Right atrium auricular region (tissue), 2 donors: ENCODE measurements around the gene HPCA. TPM values are rescaled to one million over a fixed set of nuclear protein-coding genes. Genes with fewer than 3 reads are reported as not detected.

Experiments
- DNase-seq: peaks from one replicate; pipeline ENCODE4 v3.0.0-alpha.2; 2019; ENCODE audit warnings: low spot score
- H3K27ac ChIP-seq, 2 donors: fragments of 200-600 bp; sonication (generic); 1 replicate in 1 of 2; 2 replicates in 1 of 2; pipeline ENCODE4 v1.5.1; 2016 to 2019
- H3K27me3 ChIP-seq, 2 donors: fragments of 200-600 bp; sonication (generic); one replicate each; pipeline versions ENCODE4 v1.5.1 to v1.6.0; 2017 to 2019
- H3K36me3 ChIP-seq: fragments of 200-600 bp; sonication (generic); one replicate; pipeline ENCODE4 v1.5.1; 2016
- H3K4me1 ChIP-seq, 2 donors: fragments of 200-600 bp; sonication (generic); one replicate each; pipeline versions ENCODE4 v1.5.1 to v1.6.0; 2017 to 2019
- H3K4me3 ChIP-seq, 2 donors: fragments of 200-600 bp; sonication (generic); 1 replicate in 1 of 2; 2 replicates in 1 of 2; pipeline ENCODE4 v1.5.1; 2017 to 2019; ENCODE audit warnings: mild to moderate bottlenecking in 1 of 2, moderate library complexity in 1 of 2
- H3K9me3 ChIP-seq, 2 donors: fragments of 200-600 bp; sonication (generic); one replicate each; pipeline ENCODE4 v1.5.1; 2019
- total RNA-seq, 2 donors: library from RNA; depleted of rRNA; stranded (reverse); fragments of >200 nt; gene quantifications; one replicate each; pipeline ENCODE4 v1.1.0, GENCODE V29; 2016
- TF ChIP-seq, protein P1 (sequence below), 2 donors: fragments of 200-600 bp; sonication (generic); IDR thresholded peaks; one replicate each; pipeline ENCODE4 v1.5.1; 2019; ENCODE audit warnings: antibody characterized with exemption in 2 of 2

HPCA gene
- total RNA-seq, 2 donors from 2014 or later = not detected

DNA sequence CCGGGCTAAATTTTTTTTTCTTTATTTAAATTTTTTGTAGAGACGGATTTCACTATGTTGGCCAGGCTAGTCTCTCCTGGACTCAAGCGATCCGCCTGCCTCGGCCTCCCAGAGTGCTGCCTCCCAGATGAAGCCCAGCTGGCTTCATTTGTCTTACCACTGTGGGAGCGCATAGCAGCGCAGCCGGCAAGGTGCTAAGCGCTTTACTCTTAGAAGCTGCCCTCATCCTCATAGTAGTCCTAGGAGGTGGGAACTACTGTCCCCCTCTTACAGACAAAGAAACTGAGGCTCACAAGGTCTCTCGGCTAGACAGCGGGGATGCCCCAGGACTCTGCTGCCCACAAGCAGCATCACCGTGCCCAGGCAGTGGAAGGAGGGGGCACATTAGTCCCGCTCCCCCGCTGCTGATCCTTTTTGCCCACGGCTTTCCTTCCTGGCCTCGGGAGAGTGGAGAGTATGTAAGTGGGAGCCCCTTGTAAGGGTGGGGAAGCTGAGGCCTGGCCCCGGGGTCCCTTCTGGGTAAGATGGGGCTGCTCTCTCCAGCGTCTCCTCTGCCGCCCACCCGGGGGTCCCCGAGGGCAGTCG, 14.2 kb downstream of the HPCA start:
- peak overlapping the region in 1 of 2 donors; percentile 42 for H3K27ac ChIP-seq
- TF ChIP-seq, protein P1, sequence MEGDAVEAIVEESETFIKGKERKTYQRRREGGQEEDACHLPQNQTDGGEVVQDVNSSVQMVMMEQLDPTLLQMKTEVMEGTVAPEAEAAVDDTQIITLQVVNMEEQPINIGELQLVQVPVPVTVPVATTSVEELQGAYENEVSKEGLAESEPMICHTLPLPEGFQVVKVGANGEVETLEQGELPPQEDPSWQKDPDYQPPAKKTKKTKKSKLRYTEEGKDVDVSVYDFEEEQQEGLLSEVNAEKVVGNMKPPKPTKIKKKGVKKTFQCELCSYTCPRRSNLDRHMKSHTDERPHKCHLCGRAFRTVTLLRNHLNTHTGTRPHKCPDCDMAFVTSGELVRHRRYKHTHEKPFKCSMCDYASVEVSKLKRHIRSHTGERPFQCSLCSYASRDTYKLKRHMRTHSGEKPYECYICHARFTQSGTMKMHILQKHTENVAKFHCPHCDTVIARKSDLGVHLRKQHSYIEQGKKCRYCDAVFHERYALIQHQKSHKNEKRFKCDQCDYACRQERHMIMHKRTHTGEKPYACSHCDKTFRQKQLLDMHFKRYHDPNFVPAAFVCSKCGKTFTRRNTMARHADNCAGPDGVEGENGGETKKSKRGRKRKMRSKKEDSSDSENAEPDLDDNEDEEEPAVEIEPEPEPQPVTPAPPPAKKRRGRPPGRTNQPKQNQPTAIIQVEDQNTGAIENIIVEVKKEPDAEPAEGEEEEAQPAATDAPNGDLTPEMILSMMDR (IDR thresholded peaks at IDR 0.05) = no peak
- no peak for DNase-seq

GRCh38 chr1:32900956-32901822, 14.9 kb downstream of the HPCA start, which contains the start of gene TMEM54:
Gene TMEM54, minus strand, starts transcription at chr1:32901389. Its CDS starts 151 bp downstream, at chr1:32901238.
- Histone ChIP-seq H3K9me3 (no peaks in the 10 kb centered on the region), H3K4me1 (peaks cover 0 to 9% of the 10 kb centered on the region in 2 donors), H3K36me3 (no peaks in the 10 kb centered on the region), H3K4me3 (peak within 1 kb of the TSS; percentile 47 to 63), H3K27ac (peak within 1 kb of the TSS in 1 of 2 donors; percentile 42), H3K27me3 (peaks cover 0 to 4% of the 10 kb centered on the region in 2 donors)
- no peak for DNase-seq
- TF ChIP-seq, protein P1 (IDR thresholded peaks at IDR 0.05) = no peak

More for the DNA sequence above, 14.2 kb downstream of the HPCA start:
- Histone ChIP-seq H3K4me1 (peaks cover 0 to 9% of the 10 kb centered on the region in 2 donors), H3K27me3 (peaks cover 0 to 4% of the 10 kb centered on the region in 2 donors), H3K36me3 (no peaks in the 10 kb centered on the region), H3K9me3 (no peaks in the 10 kb centered on the region), H3K4me3 (peak overlapping the region; percentile 46 to 63)

DNA sequence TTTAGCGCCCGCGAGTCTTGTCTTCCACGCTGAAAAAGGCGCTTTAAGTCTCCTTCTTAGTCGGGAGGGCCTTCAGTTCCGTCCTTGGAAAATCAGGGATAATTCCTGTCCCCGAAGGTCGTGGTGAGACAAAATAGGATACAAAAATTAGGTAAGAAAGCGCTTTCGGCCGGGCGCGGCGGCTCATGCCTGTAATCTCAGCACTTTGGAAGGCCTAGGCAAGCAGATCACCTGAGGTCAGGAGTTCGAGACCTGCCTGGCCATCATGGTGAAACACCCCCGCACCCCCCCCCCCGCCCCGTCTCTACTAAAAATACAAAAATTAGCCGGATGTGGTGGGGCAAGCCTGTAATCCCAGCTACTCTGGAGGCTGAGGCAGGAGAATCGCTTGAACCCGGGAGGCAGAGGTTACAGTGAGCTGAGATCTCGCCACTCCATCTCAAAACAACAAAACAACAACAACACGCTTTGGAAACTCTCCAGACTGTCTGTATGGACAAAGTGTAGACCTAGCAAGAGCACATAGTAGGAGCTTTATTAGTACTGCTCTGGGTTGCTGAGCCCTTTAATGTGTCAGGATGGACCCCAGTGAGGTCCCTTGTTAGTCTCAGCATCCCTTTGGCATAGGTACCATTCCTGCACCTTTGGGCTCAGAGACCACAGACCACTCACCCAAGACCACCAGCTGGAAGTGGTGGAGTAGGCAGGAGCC, 15.7 kb downstream of the HPCA start:
- Histone ChIP-seq H3K27ac (peak overlapping the region in 1 of 2 donors; percentile 31), H3K9me3 (no peaks in the 10 kb centered on the region), H3K4me3 (peak overlapping the region; percentile 47 to 63), H3K27me3 (peaks cover 0 to 4% of the 10 kb centered on the region in 2 donors), H3K36me3 (no peaks in the 10 kb centered on the region), H3K4me1 (peaks cover 0 to 9% of the 10 kb centered on the region in 2 donors)
- TF ChIP-seq, protein P1 (IDR thresholded peaks at IDR 0.05) = no peak
- DNase-seq = no peak

DNA sequence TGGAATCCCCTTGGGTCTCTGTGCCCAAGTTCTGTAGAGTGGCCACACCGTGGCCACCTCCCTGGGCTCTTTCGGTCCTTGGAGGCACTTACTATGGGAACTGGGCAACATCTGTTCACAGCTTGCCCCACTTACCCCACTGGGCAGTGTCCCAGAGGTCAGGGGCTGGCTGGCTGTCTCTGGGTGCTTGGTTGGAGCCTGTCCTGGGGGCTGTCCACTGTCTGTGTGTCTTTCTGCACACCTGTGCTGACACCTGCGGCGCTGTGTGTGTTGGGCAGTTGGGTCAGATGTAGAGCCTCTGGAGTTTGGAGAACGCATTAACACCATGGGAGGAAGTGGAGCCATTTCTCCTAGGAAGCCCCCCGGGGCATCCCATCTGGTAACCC, 16.2 kb downstream of the HPCA start:
- Histone ChIP-seq H3K27me3 (peaks cover 0 to 4% of the 10 kb centered on the region in 2 donors), H3K4me1 (peaks cover 0 to 9% of the 10 kb centered on the region in 2 donors), H3K36me3 (no peaks in the 10 kb centered on the region), H3K9me3 (no peaks in the 10 kb centered on the region), H3K27ac (no peak overlapping the region), H3K4me3 (no peak overlapping the region)
- DNase-seq = no peak
- TF ChIP-seq, protein P1 (IDR thresholded peaks at IDR 0.05) = no peak

- H3K9me3 ChIP-seq = no peaks in the 10 kb centered on the region
- H3K4me1 ChIP-seq = peaks cover 0 to 9% of the 10 kb centered on the region in 2 donors
- no peak overlapping the region for H3K27ac ChIP-seq
- TF ChIP-seq, protein P1 (IDR thresholded peaks at IDR 0.05) = no peak
- no peaks in the 10 kb centered on the region for H3K36me3 ChIP-seq
- no peak overlapping the region for H3K4me3 ChIP-seq
- peaks cover 0 to 4% of the 10 kb centered on the region in 2 donors for H3K27me3 ChIP-seq
- no peak for DNase-seq
Observed at GRCh38 chr1:32903991-32904785, 17.9 kb downstream of the HPCA start.
